Measurements from ENCODE around the gene U2AF1L4.

U2AF1L4 gene

DNA sequence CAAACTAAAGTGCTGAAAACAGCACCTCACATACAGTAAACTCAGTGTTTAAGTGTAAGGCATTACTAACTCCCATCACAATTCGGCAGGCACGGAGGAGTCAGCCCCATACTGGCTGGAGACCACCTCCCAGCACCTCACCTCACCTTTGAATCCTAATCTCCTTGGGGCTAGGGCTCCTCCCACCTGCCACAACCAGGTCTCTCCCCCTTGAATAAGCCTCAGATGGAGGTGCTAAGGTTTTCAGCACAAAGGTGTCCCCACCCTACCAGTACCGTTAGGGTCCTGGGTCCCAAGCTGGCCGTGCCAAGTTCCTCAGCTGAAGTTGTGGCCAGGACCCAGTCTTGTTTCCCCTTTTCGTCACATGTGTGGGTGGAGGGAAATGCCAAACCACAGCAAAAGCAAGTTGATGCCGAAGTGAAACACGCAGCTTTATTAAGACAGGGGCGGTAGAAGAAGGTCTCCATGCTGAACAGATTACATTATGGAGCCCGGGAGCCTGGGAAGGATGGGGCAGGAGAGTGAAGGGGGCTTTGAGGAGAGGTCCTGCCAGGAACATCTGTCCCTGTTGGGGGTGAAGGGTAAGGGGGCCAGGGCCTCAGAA lies 3.0 kb downstream of the U2AF1L4 start, which contains the start of gene IGFLR1:
Gene IGFLR1, minus strand, starts transcription at position 332 of the 604 bp plus-strand sequence. CDS start 1,272 bp downstream, outside the sequence.
- no peak for TF ChIP-seq CEBPB (IDR thresholded peaks at IDR 0.05)
- no peak for TF ChIP-seq TEAD4 (IDR thresholded peaks at IDR 0.05)
- TF ChIP-seq, protein P1, sequence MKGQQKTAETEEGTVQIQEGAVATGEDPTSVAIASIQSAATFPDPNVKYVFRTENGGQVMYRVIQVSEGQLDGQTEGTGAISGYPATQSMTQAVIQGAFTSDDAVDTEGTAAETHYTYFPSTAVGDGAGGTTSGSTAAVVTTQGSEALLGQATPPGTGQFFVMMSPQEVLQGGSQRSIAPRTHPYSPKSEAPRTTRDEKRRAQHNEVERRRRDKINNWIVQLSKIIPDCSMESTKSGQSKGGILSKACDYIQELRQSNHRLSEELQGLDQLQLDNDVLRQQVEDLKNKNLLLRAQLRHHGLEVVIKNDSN (IDR thresholded peaks at IDR 0.05) = no peak
- no peak for TF ChIP-seq EP300 (IDR thresholded peaks at IDR 0.05; ENCODE audit: borderline replicate concordance)
- TF ChIP-seq, protein P2, sequence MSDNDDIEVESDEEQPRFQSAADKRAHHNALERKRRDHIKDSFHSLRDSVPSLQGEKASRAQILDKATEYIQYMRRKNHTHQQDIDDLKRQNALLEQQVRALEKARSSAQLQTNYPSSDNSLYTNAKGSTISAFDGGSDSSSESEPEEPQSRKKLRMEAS (IDR thresholded peaks at IDR 0.05) = no peak
- no peak for TF ChIP-seq YY1 (IDR thresholded peaks at IDR 0.05; ENCODE audit: low read depth)
- TF ChIP-seq EGR1 (IDR thresholded peaks at IDR 0.05) = no peak
- no peak for TF ChIP-seq RAD21 (IDR thresholded peaks at IDR 0.05; ENCODE audit: low read depth)
- TF ChIP-seq TAF1 (IDR thresholded peaks at IDR 0.05; ENCODE audit: low read depth) = no peak
- TF ChIP-seq CREB1 (IDR thresholded peaks at IDR 0.05; ENCODE audit: low read depth) = no peak
- TF ChIP-seq ZBTB7A (IDR thresholded peaks at IDR 0.05; ENCODE audit: low read depth) = no peak
- TF ChIP-seq, protein P3, sequence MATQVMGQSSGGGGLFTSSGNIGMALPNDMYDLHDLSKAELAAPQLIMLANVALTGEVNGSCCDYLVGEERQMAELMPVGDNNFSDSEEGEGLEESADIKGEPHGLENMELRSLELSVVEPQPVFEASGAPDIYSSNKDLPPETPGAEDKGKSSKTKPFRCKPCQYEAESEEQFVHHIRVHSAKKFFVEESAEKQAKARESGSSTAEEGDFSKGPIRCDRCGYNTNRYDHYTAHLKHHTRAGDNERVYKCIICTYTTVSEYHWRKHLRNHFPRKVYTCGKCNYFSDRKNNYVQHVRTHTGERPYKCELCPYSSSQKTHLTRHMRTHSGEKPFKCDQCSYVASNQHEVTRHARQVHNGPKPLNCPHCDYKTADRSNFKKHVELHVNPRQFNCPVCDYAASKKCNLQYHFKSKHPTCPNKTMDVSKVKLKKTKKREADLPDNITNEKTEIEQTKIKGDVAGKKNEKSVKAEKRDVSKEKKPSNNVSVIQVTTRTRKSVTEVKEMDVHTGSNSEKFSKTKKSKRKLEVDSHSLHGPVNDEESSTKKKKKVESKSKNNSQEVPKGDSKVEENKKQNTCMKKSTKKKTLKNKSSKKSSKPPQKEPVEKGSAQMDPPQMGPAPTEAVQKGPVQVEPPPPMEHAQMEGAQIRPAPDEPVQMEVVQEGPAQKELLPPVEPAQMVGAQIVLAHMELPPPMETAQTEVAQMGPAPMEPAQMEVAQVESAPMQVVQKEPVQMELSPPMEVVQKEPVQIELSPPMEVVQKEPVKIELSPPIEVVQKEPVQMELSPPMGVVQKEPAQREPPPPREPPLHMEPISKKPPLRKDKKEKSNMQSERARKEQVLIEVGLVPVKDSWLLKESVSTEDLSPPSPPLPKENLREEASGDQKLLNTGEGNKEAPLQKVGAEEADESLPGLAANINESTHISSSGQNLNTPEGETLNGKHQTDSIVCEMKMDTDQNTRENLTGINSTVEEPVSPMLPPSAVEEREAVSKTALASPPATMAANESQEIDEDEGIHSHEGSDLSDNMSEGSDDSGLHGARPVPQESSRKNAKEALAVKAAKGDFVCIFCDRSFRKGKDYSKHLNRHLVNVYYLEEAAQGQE (IDR thresholded peaks at IDR 0.05; ENCODE audit: low read depth) = no peak
- no peak for TF ChIP-seq TCF12 (IDR thresholded peaks at IDR 0.05; ENCODE audit: low read depth)
- no peak for TF ChIP-seq FOXM1 (IDR thresholded peaks at IDR 0.05; ENCODE audit: borderline replicate concordance, low read depth)
- no peak for TF ChIP-seq NFIC (IDR thresholded peaks at IDR 0.05)

DNA sequence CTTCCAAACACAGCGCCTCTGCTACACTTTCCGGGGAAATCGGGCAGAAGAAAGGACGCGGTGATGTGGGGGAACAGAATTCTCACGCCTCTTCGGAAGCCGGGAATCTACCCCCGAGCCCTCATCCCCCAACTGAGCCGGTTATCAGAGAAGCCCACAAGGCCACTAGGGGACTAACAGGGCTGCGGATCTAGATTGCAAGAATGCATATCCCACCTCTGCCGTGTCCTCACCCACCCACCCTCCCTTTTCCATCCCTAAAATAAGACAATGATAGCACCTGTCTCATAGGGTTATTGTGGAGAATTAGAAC lies 4.1 kb downstream of the U2AF1L4 start:
- TF ChIP-seq CEBPB (IDR thresholded peaks at IDR 0.05) = no peak
- TF ChIP-seq TEAD4 (IDR thresholded peaks at IDR 0.05) = no peak
- TF ChIP-seq TCF12 (IDR thresholded peaks at IDR 0.05; ENCODE audit: low read depth) = no peak
- TF ChIP-seq, protein P2 (IDR thresholded peaks at IDR 0.05) = no peak
- no peak for TF ChIP-seq FOXM1 (IDR thresholded peaks at IDR 0.05; ENCODE audit: borderline replicate concordance, low read depth)
- TF ChIP-seq TAF1 (IDR thresholded peaks at IDR 0.05; ENCODE audit: low read depth) = no peak
- no peak for TF ChIP-seq NFIC (IDR thresholded peaks at IDR 0.05)
- no peak for TF ChIP-seq CREB1 (IDR thresholded peaks at IDR 0.05; ENCODE audit: low read depth)
- no peak for TF ChIP-seq RAD21 (IDR thresholded peaks at IDR 0.05; ENCODE audit: low read depth)
- no peak for TF ChIP-seq ZBTB7A (IDR thresholded peaks at IDR 0.05; ENCODE audit: low read depth)
- TF ChIP-seq EP300 (IDR thresholded peaks at IDR 0.05; ENCODE audit: borderline replicate concordance) = no peak
- TF ChIP-seq, protein P1 (IDR thresholded peaks at IDR 0.05) = no peak
- TF ChIP-seq EGR1 (IDR thresholded peaks at IDR 0.05) = no peak
- TF ChIP-seq YY1 (IDR thresholded peaks at IDR 0.05; ENCODE audit: low read depth) = no peak
- TF ChIP-seq, protein P3 (IDR thresholded peaks at IDR 0.05; ENCODE audit: low read depth) = no peak

DNA sequence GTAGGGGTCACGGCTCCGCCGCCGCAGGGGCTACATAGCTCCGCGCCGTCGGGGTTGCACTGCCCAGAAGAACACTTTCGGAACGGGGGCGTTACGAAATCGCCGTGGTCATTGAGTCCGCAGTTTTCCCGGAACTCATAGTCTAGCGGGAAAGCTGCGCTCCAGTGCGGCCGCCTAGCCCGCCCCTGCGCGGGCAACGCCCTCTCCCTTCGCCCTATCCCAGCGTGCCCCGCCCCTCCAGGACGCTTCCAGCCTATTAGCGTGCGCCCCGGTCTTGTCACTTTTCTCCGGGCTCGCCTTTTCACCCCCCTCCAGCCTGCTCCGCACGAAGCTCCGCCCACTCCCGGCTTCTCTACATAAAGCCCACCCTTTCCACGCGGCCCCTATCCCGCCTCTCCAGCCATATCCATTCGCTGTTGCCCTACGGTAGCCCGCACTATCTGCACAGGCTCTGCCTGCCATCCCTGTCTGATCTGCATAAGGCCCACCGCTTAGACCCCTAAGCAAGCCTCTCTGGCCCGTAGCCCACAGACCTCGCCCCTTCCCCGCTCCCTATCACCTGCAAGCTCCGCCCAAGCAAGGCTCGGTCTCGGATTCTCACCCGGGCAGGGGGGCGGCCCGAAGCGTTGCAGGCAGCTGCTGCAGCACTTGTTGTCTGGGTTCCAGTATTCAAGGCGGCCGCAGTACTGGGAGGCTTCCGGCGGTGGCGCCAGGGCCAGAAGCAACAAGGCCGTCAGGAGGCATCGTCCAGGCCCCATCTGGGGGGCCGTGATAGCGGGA lies 4.6 kb downstream of the U2AF1L4 start:
- TF ChIP-seq EGR1 (IDR thresholded peaks at IDR 0.05) (0 out of 2 replicates have a peak, but pooled peaks have one; percentile 27), EP300 (IDR thresholded peaks at IDR 0.05; ENCODE audit: borderline replicate concordance) (no peak), FOXM1 (IDR thresholded peaks at IDR 0.05; ENCODE audit: borderline replicate concordance, low read depth) (no peak), ZBTB7A (IDR thresholded peaks at IDR 0.05; ENCODE audit: low read depth) (peak; percentile 83; the same call in 1 of the 2 replicates), YY1 (IDR thresholded peaks at IDR 0.05; ENCODE audit: low read depth) (no peak), CEBPB (IDR thresholded peaks at IDR 0.05) (peak; percentile 89), RAD21 (IDR thresholded peaks at IDR 0.05; ENCODE audit: low read depth) (peak; percentile 9; the same call in 1 of the 2 replicates), CREB1 (IDR thresholded peaks at IDR 0.05; ENCODE audit: low read depth) (no peak), TCF12 (IDR thresholded peaks at IDR 0.05; ENCODE audit: low read depth) (no peak; the same call in 1 of the 2 replicates), TAF1 (IDR thresholded peaks at IDR 0.05; ENCODE audit: low read depth) (0 out of 2 replicates have a peak, but pooled peaks have one; percentile 24), NFIC (IDR thresholded peaks at IDR 0.05) (peak; percentile 34; the same call in 1 of the 2 replicates), TEAD4 (IDR thresholded peaks at IDR 0.05) (peak; percentile 15; the same call in 1 of the 2 replicates)
- TF ChIP-seq, protein P3 (IDR thresholded peaks at IDR 0.05; ENCODE audit: low read depth) = no peak
- TF ChIP-seq, protein P2 (IDR thresholded peaks at IDR 0.05) = peak; percentile 79
- TF ChIP-seq, protein P1 (IDR thresholded peaks at IDR 0.05) = no peak
